ENCODE results near the gene MTG2.

- TF ChIP-seq ZNF589 (CRISPR knock-in tag; conservative IDR thresholded peaks at IDR 0.05) (no peak), CHD2 (IDR thresholded peaks at IDR 0.05; ENCODE audit: low read depth, low read length) (no peak)
Observed at GRCh38 chr20:62196286-62196685, 13.5 kb downstream of the MTG2 start.

Measured in HepG2 (cell line).